ENCODE results near the gene LRRFIP1.

The LRRFIP1 gene

GRCh38 chr2:237727363-237727762 lies 100.0 kb downstream of the LRRFIP1 start:
- TF ChIP-seq CTCF (IDR thresholded peaks at IDR 0.05; ENCODE audit: low read depth, low read length), result no peak
- Histone ChIP-seq H3K27ac (no peak overlapping the region), H3K9me3 (ENCODE audit: severe bottlenecking) (no peaks in the 10 kb centered on the region), H3K4me3 (ENCODE audit: low read depth, low read length) (no peak overlapping the region), H3K36me3 (no peaks in the 10 kb centered on the region), H3K27me3 (ENCODE audit: insufficient read depth, low read depth, severe bottlenecking) (no peaks in the 10 kb centered on the region)
- DNase-seq, result no peak

- DNase-seq, result no peak
- Histone ChIP-seq H3K9me3 (ENCODE audit: severe bottlenecking) (no peaks in the 10 kb centered on the region), H3K36me3 (no peaks in the 10 kb centered on the region), H3K4me3 (ENCODE audit: low read depth, low read length) (no peak overlapping the region), H3K27me3 (ENCODE audit: insufficient read depth, low read depth, severe bottlenecking) (no peaks in the 10 kb centered on the region), H3K27ac (no peak overlapping the region)
- no peak for TF ChIP-seq CTCF (IDR thresholded peaks at IDR 0.05; ENCODE audit: low read depth, low read length)
These were observed 102.5 kb downstream of the LRRFIP1 start for GRCh38 chr2:237729681-237730475.

GRCh38 chr2:237731663-237732062 lies 104.3 kb downstream of the LRRFIP1 start:
- no peak for DNase-seq
- H3K4me3 ChIP-seq (ENCODE audit: low read depth, low read length), result no peak overlapping the region
- H3K27me3 ChIP-seq (ENCODE audit: insufficient read depth, low read depth, severe bottlenecking), result no peaks in the 10 kb centered on the region
- H3K36me3 ChIP-seq, result no peaks in the 10 kb centered on the region
- no peak overlapping the region for H3K27ac ChIP-seq
- H3K9me3 ChIP-seq (ENCODE audit: severe bottlenecking), result no peaks in the 10 kb centered on the region
- no peak for TF ChIP-seq CTCF (IDR thresholded peaks at IDR 0.05; ENCODE audit: low read depth, low read length)

GRCh38 chr2:237732070-237732469 lies 104.7 kb downstream of the LRRFIP1 start:
- Histone ChIP-seq H3K9me3 (ENCODE audit: severe bottlenecking) (no peaks in the 10 kb centered on the region), H3K36me3 (no peaks in the 10 kb centered on the region), H3K4me3 (ENCODE audit: low read depth, low read length) (no peak overlapping the region), H3K27ac (no peak overlapping the region), H3K27me3 (ENCODE audit: insufficient read depth, low read depth, severe bottlenecking) (no peaks in the 10 kb centered on the region)
- TF ChIP-seq CTCF (IDR thresholded peaks at IDR 0.05; ENCODE audit: low read depth, low read length), result no peak
- no peak for DNase-seq

GRCh38 chr2:237732790-237733381 lies 105.5 kb downstream of the LRRFIP1 start:
- Histone ChIP-seq H3K27me3 (ENCODE audit: insufficient read depth, low read depth, severe bottlenecking) (no peaks in the 10 kb centered on the region), H3K36me3 (no peaks in the 10 kb centered on the region), H3K27ac (no peak overlapping the region), H3K9me3 (ENCODE audit: severe bottlenecking) (no peaks in the 10 kb centered on the region), H3K4me3 (ENCODE audit: low read depth, low read length) (no peak overlapping the region)
- no peak for TF ChIP-seq CTCF (IDR thresholded peaks at IDR 0.05; ENCODE audit: low read depth, low read length)
- no peak for DNase-seq

Measured in WERI-Rb-1 (cell line).